WTC11 (cell line): ENCODE data around the gene MAP1B. TPM values are rescaled to one million over a fixed set of nuclear protein-coding genes. Genes with fewer than 3 reads are reported as not detected.

ENCODE experiments used
- ATAC-seq: fragments of 200-7000 bp; cut with Tn5 transposase; 2 replicates; pipeline ENCODE4 v1.10.0; 2021; ENCODE audit warnings: mild to moderate bottlenecking, moderate library complexity
- CTCF ChIA-PET: fragments of 300-600 bp; sonication (Branson Sonifier 250); formaldehyde crosslinking; loops from one replicate; lab custom pipeline; 2021; ENCODE audit warnings: antibody characterized with exemption; lab: Charles Lee
- POLR2A ChIA-PET: fragments of 350-600 bp; sonication (Branson Sonifier 250); formaldehyde crosslinking; loops from one replicate; lab custom pipeline; 2021; ENCODE audit warnings: antibody characterized with exemption; lab: Charles Lee
- DNase-seq: peaks from one replicate; pipeline ENCODE4 v3.0.0; 2021; ENCODE audit warnings: low spot score
- H3K27ac Mint-ChIP-seq: 2 replicates; pipeline ENCODE4 v1.8.0; 2021; ENCODE audit warnings: mixed read lengths
- H3K27me3 Mint-ChIP-seq: 2 replicates; pipeline ENCODE4 v1.8.0; 2021; ENCODE audit warnings: low read depth, mild to moderate bottlenecking, moderate library complexity, mixed read lengths
- H3K36me3 Mint-ChIP-seq: 2 replicates; pipeline ENCODE4 v1.8.0; 2021; ENCODE audit warnings: mixed read lengths
- H3K4me1 Mint-ChIP-seq: 2 replicates; pipeline ENCODE4 v1.8.0; 2022; ENCODE audit warnings: mixed read lengths
- H3K4me3 Mint-ChIP-seq: 2 replicates; pipeline ENCODE4 v1.8.0; 2021; ENCODE audit warnings: mild to moderate bottlenecking, moderate library complexity, mixed read lengths
- H3K9me3 Mint-ChIP-seq: 2 replicates; pipeline ENCODE4 v1.8.0; 2021; ENCODE audit warnings: mixed read lengths
- CBFB ChIP-seq: sonication (generic); formaldehyde crosslinking; IDR thresholded peaks from 2 replicates; pipeline ENCODE4 v1.8.1; 2022; ENCODE audit warnings: mild to moderate bottlenecking, low read depth, missing genetic modification reagents
- ETV6 ChIP-seq: sonication (generic); formaldehyde crosslinking; IDR thresholded peaks from 2 replicates; pipeline ENCODE4 v1.8.1; 2022; ENCODE audit warnings: mild to moderate bottlenecking, missing genetic modification reagents
- GABPB1 ChIP-seq: sonication (generic); formaldehyde crosslinking; IDR thresholded peaks from 2 replicates; pipeline ENCODE4 v1.8.1; 2023; ENCODE audit warnings: mild to moderate bottlenecking, missing genetic modification reagents
- GTF2I ChIP-seq: fragments of 250-450 bp; sonication (Bioruptor Pico); conservative IDR thresholded peaks from 2 replicates; pipeline ENCODE4 v1.4.0; 2021; ENCODE audit warnings: mild to moderate bottlenecking
- SOX15 ChIP-seq: fragments of 250-450 bp; sonication (Bioruptor Pico); IDR thresholded peaks from 2 replicates; pipeline ENCODE4 v1.9.0; 2021; ENCODE audit warnings: mild to moderate bottlenecking
- ZNF121 ChIP-seq: sonication (generic); formaldehyde crosslinking; IDR thresholded peaks from 2 replicates; pipeline ENCODE4 v1.8.0; 2023; ENCODE audit warnings: missing genetic modification reagents
- ZNF416 ChIP-seq: fragments of 250-450 bp; sonication (Bioruptor Pico); IDR thresholded peaks from 2 replicates; pipeline ENCODE4 v1.9.0; 2021; ENCODE audit warnings: mild to moderate bottlenecking, inconsistent platforms
- ZNF423 ChIP-seq: fragments of 250-450 bp; sonication (Bioruptor Pico); IDR thresholded peaks from 2 replicates; pipeline ENCODE4 v2.1.2; 2022; ENCODE audit warnings: mild to moderate bottlenecking, moderate library complexity
- total RNA-seq: library from RNA; stranded (reverse); gene quantifications from 3 replicates; pipeline ENCODE4 v1.2.3, GENCODE V29; 2021
- TF ChIP-seq, protein P1 (sequence below): sonication (generic); formaldehyde crosslinking; IDR thresholded peaks from 2 replicates; pipeline ENCODE4 v1.8.1; 2022; ENCODE audit warnings: missing genetic modification reagents, borderline replicate concordance
- TF ChIP-seq, protein P2 (sequence below): fragments of 250-450 bp; sonication (Bioruptor Pico); IDR thresholded peaks from 2 replicates; pipeline ENCODE4 v1.8.0; 2021; ENCODE audit warnings: mild to moderate bottlenecking
- TF ChIP-seq, protein P3 (sequence below): sonication (generic); formaldehyde crosslinking; IDR thresholded peaks from 2 replicates; pipeline ENCODE4 v1.8.0; 2023; ENCODE audit warnings: mild to moderate bottlenecking, missing genetic modification reagents
- TF ChIP-seq, protein P4 (sequence below): fragments of 250-450 bp; sonication (Bioruptor Pico); IDR thresholded peaks from 2 replicates; pipeline ENCODE4 v1.9.0; 2021; ENCODE audit warnings: mild to moderate bottlenecking, borderline replicate concordance
- TF ChIP-seq, protein P5 (sequence below): sonication (generic); formaldehyde crosslinking; IDR thresholded peaks from 2 replicates; pipeline ENCODE4 v1.8.1; 2022; ENCODE audit warnings: mild to moderate bottlenecking, moderate library complexity, missing genetic modification reagents
- TF ChIP-seq, protein P6 (sequence below): sonication (generic); formaldehyde crosslinking; IDR thresholded peaks from 2 replicates; pipeline ENCODE4 v1.8.0; 2023; ENCODE audit warnings: missing genetic modification reagents
- TF ChIP-seq, protein P7 (sequence below): sonication (generic); formaldehyde crosslinking; IDR thresholded peaks from 2 replicates; pipeline ENCODE4 v1.8.0; 2022; ENCODE audit warnings: missing genetic modification reagents

Gene MAP1B
- total RNA-seq, 1 experiment from 2014 or later: 95.0 TPM

DNA sequence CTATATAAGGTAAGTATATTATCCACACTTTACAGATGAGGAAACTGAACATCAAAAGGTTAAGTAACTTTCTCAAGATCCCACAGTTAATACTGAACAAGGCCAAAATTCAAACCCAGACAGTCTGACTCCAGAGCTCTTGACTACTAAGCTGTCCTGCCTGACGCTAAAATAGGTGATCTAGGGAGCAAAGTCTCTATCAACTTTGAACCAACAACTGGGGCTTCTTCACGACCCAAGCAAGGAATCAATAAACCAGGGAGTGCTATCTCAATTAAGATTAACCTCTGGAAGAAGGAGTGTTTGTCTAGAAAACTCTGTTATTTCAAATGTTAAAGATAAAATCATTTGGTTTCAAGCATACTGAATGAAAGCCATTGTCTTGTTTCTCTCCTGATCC is 148.4 kb downstream of the MAP1B start:
- Mint-ChIP-seq H3K4me3 (no peak overlapping the region), H3K36me3 (peaks cover 5% of the 10 kb centered on the region; the same call in 1 of the 2 replicates), H3K27ac (no peak overlapping the region; the same call in 1 of the 2 replicates), H3K4me1 (no peaks in the 10 kb centered on the region), H3K9me3 (peaks cover 7% of the 10 kb centered on the region), H3K27me3 (no peaks in the 10 kb centered on the region)
- DNase-seq (no peak), ATAC-seq (no peak)
- CTCF ChIA-PET: no interaction called here
- TF ChIP-seq GABPB1 (CRISPR knock-in tag): no peak
- no peak for TF ChIP-seq ZNF423 (CRISPR knock-in tag)
- TF ChIP-seq, protein P1, sequence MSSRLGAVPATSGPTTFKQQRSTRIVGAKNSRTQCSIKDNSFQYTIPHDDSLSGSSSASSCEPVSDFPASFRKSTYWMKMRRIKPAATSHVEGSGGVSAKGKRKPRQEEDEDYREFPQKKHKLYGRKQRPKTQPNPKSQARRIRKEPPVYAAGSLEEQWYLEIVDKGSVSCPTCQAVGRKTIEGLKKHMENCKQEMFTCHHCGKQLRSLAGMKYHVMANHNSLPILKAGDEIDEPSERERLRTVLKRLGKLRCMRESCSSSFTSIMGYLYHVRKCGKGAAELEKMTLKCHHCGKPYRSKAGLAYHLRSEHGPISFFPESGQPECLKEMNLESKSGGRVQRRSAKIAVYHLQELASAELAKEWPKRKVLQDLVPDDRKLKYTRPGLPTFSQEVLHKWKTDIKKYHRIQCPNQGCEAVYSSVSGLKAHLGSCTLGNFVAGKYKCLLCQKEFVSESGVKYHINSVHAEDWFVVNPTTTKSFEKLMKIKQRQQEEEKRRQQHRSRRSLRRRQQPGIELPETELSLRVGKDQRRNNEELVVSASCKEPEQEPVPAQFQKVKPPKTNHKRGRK: no peak
- TF ChIP-seq ETV6 (CRISPR knock-in tag): no peak
- TF ChIP-seq CBFB (CRISPR knock-in tag): no peak
- no peak for TF ChIP-seq SOX15
- TF ChIP-seq, protein P2, sequence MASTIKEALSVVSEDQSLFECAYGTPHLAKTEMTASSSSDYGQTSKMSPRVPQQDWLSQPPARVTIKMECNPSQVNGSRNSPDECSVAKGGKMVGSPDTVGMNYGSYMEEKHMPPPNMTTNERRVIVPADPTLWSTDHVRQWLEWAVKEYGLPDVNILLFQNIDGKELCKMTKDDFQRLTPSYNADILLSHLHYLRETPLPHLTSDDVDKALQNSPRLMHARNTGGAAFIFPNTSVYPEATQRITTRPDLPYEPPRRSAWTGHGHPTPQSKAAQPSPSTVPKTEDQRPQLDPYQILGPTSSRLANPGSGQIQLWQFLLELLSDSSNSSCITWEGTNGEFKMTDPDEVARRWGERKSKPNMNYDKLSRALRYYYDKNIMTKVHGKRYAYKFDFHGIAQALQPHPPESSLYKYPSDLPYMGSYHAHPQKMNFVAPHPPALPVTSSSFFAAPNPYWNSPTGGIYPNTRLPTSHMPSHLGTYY (CRISPR knock-in tag): no peak
- TF ChIP-seq, protein P3, sequence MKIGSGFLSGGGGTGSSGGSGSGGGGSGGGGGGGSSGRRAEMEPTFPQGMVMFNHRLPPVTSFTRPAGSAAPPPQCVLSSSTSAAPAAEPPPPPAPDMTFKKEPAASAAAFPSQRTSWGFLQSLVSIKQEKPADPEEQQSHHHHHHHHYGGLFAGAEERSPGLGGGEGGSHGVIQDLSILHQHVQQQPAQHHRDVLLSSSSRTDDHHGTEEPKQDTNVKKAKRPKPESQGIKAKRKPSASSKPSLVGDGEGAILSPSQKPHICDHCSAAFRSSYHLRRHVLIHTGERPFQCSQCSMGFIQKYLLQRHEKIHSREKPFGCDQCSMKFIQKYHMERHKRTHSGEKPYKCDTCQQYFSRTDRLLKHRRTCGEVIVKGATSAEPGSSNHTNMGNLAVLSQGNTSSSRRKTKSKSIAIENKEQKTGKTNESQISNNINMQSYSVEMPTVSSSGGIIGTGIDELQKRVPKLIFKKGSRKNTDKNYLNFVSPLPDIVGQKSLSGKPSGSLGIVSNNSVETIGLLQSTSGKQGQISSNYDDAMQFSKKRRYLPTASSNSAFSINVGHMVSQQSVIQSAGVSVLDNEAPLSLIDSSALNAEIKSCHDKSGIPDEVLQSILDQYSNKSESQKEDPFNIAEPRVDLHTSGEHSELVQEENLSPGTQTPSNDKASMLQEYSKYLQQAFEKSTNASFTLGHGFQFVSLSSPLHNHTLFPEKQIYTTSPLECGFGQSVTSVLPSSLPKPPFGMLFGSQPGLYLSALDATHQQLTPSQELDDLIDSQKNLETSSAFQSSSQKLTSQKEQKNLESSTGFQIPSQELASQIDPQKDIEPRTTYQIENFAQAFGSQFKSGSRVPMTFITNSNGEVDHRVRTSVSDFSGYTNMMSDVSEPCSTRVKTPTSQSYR (CRISPR knock-in tag): no peak
- TF ChIP-seq, protein P4, sequence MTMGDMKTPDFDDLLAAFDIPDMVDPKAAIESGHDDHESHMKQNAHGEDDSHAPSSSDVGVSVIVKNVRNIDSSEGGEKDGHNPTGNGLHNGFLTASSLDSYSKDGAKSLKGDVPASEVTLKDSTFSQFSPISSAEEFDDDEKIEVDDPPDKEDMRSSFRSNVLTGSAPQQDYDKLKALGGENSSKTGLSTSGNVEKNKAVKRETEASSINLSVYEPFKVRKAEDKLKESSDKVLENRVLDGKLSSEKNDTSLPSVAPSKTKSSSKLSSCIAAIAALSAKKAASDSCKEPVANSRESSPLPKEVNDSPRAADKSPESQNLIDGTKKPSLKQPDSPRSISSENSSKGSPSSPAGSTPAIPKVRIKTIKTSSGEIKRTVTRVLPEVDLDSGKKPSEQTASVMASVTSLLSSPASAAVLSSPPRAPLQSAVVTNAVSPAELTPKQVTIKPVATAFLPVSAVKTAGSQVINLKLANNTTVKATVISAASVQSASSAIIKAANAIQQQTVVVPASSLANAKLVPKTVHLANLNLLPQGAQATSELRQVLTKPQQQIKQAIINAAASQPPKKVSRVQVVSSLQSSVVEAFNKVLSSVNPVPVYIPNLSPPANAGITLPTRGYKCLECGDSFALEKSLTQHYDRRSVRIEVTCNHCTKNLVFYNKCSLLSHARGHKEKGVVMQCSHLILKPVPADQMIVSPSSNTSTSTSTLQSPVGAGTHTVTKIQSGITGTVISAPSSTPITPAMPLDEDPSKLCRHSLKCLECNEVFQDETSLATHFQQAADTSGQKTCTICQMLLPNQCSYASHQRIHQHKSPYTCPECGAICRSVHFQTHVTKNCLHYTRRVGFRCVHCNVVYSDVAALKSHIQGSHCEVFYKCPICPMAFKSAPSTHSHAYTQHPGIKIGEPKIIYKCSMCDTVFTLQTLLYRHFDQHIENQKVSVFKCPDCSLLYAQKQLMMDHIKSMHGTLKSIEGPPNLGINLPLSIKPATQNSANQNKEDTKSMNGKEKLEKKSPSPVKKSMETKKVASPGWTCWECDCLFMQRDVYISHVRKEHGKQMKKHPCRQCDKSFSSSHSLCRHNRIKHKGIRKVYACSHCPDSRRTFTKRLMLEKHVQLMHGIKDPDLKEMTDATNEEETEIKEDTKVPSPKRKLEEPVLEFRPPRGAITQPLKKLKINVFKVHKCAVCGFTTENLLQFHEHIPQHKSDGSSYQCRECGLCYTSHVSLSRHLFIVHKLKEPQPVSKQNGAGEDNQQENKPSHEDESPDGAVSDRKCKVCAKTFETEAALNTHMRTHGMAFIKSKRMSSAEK (CRISPR knock-in tag): no peak
- TF ChIP-seq, protein P5, sequence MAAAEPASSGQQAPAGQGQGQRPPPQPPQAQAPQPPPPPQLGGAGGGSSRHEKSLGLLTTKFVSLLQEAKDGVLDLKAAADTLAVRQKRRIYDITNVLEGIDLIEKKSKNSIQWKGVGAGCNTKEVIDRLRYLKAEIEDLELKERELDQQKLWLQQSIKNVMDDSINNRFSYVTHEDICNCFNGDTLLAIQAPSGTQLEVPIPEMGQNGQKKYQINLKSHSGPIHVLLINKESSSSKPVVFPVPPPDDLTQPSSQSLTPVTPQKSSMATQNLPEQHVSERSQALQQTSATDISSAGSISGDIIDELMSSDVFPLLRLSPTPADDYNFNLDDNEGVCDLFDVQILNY (CRISPR knock-in tag): no peak
- TF ChIP-seq GTF2I: no peak
- TF ChIP-seq ZNF416 (CRISPR knock-in tag): no peak
- TF ChIP-seq, protein P6, sequence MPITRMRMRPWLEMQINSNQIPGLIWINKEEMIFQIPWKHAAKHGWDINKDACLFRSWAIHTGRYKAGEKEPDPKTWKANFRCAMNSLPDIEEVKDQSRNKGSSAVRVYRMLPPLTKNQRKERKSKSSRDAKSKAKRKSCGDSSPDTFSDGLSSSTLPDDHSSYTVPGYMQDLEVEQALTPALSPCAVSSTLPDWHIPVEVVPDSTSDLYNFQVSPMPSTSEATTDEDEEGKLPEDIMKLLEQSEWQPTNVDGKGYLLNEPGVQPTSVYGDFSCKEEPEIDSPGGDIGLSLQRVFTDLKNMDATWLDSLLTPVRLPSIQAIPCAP (CRISPR knock-in tag): no peak
- no peak for TF ChIP-seq ZNF121 (CRISPR knock-in tag)
- TF ChIP-seq, protein P7, sequence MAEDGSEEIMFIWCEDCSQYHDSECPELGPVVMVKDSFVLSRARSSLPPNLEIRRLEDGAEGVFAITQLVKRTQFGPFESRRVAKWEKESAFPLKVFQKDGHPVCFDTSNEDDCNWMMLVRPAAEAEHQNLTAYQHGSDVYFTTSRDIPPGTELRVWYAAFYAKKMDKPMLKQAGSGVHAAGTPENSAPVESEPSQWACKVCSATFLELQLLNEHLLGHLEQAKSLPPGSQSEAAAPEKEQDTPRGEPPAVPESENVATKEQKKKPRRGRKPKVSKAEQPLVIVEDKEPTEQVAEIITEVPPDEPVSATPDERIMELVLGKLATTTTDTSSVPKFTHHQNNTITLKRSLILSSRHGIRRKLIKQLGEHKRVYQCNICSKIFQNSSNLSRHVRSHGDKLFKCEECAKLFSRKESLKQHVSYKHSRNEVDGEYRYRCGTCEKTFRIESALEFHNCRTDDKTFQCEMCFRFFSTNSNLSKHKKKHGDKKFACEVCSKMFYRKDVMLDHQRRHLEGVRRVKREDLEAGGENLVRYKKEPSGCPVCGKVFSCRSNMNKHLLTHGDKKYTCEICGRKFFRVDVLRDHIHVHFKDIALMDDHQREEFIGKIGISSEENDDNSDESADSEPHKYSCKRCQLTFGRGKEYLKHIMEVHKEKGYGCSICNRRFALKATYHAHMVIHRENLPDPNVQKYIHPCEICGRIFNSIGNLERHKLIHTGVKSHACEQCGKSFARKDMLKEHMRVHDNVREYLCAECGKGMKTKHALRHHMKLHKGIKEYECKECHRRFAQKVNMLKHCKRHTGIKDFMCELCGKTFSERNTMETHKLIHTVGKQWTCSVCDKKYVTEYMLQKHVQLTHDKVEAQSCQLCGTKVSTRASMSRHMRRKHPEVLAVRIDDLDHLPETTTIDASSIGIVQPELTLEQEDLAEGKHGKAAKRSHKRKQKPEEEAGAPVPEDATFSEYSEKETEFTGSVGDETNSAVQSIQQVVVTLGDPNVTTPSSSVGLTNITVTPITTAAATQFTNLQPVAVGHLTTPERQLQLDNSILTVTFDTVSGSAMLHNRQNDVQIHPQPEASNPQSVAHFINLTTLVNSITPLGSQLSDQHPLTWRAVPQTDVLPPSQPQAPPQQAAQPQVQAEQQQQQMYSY: no peak
- POLR2A ChIA-PET: no interaction called here
